ENCODE measurements around the gene AAK1. TPM values are rescaled to one million over a fixed set of nuclear protein-coding genes. Genes with fewer than 3 reads are reported as not detected.
"Not testable (repeated sequence)": the region's sequence is repeated elsewhere in the genome, so short reads cannot be mapped to it uniquely, and the experiment has no call there.

Gene AAK1
- total and polyA plus RNA-seq, 7 donors: 5.4 to 35.7 (median 20.7) TPM

DNA sequence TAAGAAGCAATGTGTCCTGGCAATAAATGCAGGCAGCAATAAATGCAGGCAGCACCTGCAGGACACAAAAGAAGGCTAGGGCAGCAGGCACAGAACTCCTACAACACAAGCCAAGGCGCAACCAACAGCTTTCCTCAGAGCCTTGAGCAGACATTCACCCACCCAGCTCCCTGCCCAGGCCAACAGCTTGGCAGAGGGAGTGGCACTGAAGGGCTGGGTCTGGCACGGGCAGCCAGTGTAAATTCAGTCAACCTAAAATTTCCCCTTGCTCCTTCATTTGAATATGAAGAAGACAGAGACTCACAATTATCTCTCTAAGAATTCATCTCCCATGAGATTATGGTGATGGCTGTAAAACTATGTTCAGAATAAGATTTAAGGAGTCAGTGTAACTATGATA, 35.4 kb downstream of the AAK1 start:
- no peaks in the 10 kb centered on the region for H3K9me3 ChIP-seq
- intact Hi-C loops (cut with DNase I): no loop called here
- no peak overlapping the region for H3K4me3 ChIP-seq
- H3K27ac ChIP-seq: no peak overlapping the region
- no peaks in the 10 kb centered on the region for H3K27me3 ChIP-seq
- no peaks in the 10 kb centered on the region for H3K36me3 ChIP-seq
- 44 to 67% methylated on average over 2 of the region's 2 CpGs for WGBS, 2 donors
- TF ChIP-seq EP300 (IDR thresholded peaks at IDR 0.05) (no peak), CTCF (IDR thresholded peaks at IDR 0.05) (no peak), POLR2A (IDR thresholded peaks at IDR 0.05) (no peak), POLR2AphosphoS5 (IDR thresholded peaks at IDR 0.05) (no peak)
- no peak for DNase-seq
- H3K4me1 ChIP-seq: peaks cover 0 to 10% (median 0%) of the 10 kb centered on the region in 4 donors

GRCh38 chr2:69606771-69607170, 36.8 kb downstream of the AAK1 start:
- peaks cover 0 to 10% (median under 1%) of the 10 kb centered on the region in 4 donors for H3K4me1 ChIP-seq
- H3K9me3 ChIP-seq; intact Hi-C loops (cut with DNase I); H3K4me3 ChIP-seq; H3K36me3 ChIP-seq; DNase-seq; H3K27me3 ChIP-seq; H3K27ac ChIP-seq: not testable (repeated sequence)
- WGBS, 2 donors: 89 to 92% methylated on average over 7 of the region's 7 CpGs

- no peak for TF ChIP-seq POLR2A (IDR thresholded peaks at IDR 0.05)
- TF ChIP-seq POLR2AphosphoS5 (IDR thresholded peaks at IDR 0.05): no peak
- no peak for TF ChIP-seq CTCF (IDR thresholded peaks at IDR 0.05)
- TF ChIP-seq EP300 (IDR thresholded peaks at IDR 0.05): no peak
- WGBS, 2 donors: 90 to 92% methylated on average over 4 of the region's 4 CpGs
- H3K27ac ChIP-seq: no peak overlapping the region
- DNase-seq: no peak
- H3K36me3 ChIP-seq: no peaks in the 10 kb centered on the region
- no peaks in the 10 kb centered on the region for H3K27me3 ChIP-seq
- no peaks in the 10 kb centered on the region for H3K9me3 ChIP-seq
- intact Hi-C loops (cut with DNase I): no loop called here
- H3K4me3 ChIP-seq: no peak overlapping the region
- H3K4me1 ChIP-seq: peaks cover 0 to 19% (median 5%) of the 10 kb centered on the region in 4 donors
These were observed 38.3 kb downstream of the AAK1 start for GRCh38 chr2:69605284-69605683.

DNA sequence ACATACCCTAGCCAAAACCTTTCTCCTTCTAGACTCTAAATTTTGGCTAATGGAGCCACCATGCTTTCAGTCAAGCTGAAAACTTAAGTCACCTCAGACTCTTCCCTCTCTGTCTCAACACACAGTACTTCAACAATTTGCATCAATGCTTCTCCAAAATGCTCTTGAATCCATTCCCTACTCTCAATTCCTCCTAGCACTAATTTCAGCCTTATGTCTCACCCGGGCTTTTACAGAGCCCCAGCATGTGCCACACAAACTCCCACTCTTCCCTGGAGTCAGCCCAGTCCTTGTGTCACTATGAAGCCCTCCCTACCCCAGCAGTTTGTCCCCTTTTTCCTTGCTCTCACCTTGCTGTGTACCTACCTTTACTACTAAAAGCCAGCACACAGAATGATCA, 38.7 kb downstream of the AAK1 start:
- TF ChIP-seq POLR2AphosphoS5 (IDR thresholded peaks at IDR 0.05): no peak
- no peak for TF ChIP-seq POLR2A (IDR thresholded peaks at IDR 0.05)
- no peak for TF ChIP-seq CTCF (IDR thresholded peaks at IDR 0.05)
- TF ChIP-seq EP300 (IDR thresholded peaks at IDR 0.05): no peak
- Histone ChIP-seq H3K9me3 (no peaks in the 10 kb centered on the region), H3K27me3 (no peaks in the 10 kb centered on the region), H3K36me3 (no peaks in the 10 kb centered on the region), H3K4me3 (no peak overlapping the region), H3K4me1 (peaks cover 0 to 19% (median 5%) of the 10 kb centered on the region in 4 donors), H3K27ac (no peak overlapping the region)
- whole genome bisulfite sequencing, 2 donors: 50 to 90% methylated on average over 1 of the region's 1 CpG
- DNase-seq: no peak
- intact Hi-C loops (cut with DNase I): no loop called here

DNA sequence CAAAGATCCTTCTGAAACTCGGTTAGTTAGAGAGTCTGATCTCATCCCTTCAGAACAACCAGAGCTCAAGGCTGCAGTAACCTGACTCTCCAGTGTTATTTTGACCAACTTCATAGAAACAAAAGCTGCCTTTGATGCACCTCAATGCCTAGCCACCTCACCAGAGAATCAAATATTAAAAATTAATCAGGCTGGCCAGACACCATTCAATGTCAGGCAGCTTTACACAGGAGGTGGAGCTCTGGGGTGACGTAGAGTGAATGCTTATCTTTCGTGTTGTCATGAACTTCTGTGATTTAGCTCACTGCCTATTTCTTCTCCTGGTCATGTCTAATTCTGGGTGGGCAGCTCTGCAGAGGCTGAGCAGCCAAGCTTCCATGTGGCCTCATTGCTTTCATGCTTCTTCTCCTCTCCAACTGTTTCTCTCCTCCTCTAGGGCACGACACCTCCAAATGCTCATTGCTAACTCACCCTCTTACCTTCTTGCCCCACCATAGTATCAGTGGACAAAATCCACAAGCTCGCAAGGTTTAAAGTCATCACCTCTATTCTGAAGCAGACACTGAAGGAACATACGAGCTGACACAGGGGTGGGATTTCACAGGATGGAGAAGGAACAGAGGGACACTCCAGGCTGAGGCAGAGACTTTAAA, 39.4 kb downstream of the AAK1 start:
- no peak for DNase-seq
- Histone ChIP-seq H3K4me3 (no peak overlapping the region), H3K27me3 (no peaks in the 10 kb centered on the region), H3K36me3 (no peaks in the 10 kb centered on the region), H3K9me3 (no peaks in the 10 kb centered on the region), H3K4me1 (peaks cover 0 to 19% (median 5%) of the 10 kb centered on the region in 4 donors), H3K27ac (no peak overlapping the region)
- 88 to 89% methylated on average over 6 of the region's 6 CpGs for whole genome bisulfite sequencing, 2 donors
- TF ChIP-seq POLR2A (IDR thresholded peaks at IDR 0.05): no peak
- no peak for TF ChIP-seq CTCF (IDR thresholded peaks at IDR 0.05)
- TF ChIP-seq POLR2AphosphoS5 (IDR thresholded peaks at IDR 0.05): no peak
- TF ChIP-seq EP300 (IDR thresholded peaks at IDR 0.05): no peak
- intact Hi-C loops (cut with DNase I): no loop called here
